Measurements from ENCODE around the gene INPP4B.

Gene INPP4B

GRCh38 chr4:142271832-142272231 lies 574.3 kb downstream of the INPP4B start:
- in situ Hi-C loops (cut with MboI; ENCODE audit: low sequenced_read_pairs, unreplicated experiment): no loop called here
- TF ChIP-seq CTCF (IDR thresholded peaks at IDR 0.05; ENCODE audit: borderline replicate concordance, control extremely low read depth, extremely low read depth, insufficient read depth, missing control alignments): no peak
- DNase-seq (ENCODE audit: low spot score): no peak

- no peak for DNase-seq (ENCODE audit: low spot score)
- in situ Hi-C loops (cut with MboI; ENCODE audit: low sequenced_read_pairs, unreplicated experiment): no loop called here
- no peak for TF ChIP-seq CTCF (IDR thresholded peaks at IDR 0.05; ENCODE audit: borderline replicate concordance, control extremely low read depth, extremely low read depth, insufficient read depth, missing control alignments)
Measured at GRCh38 chr4:142267101-142267500, 579.0 kb downstream of the INPP4B start.

- TF ChIP-seq CTCF (IDR thresholded peaks at IDR 0.05; ENCODE audit: borderline replicate concordance, control extremely low read depth, extremely low read depth, insufficient read depth, missing control alignments): no peak
- in situ Hi-C loops (cut with MboI; ENCODE audit: low sequenced_read_pairs, unreplicated experiment): no loop called here
- no peak for DNase-seq (ENCODE audit: low spot score)
Measured at GRCh38 chr4:142265946-142266345, 580.2 kb downstream of the INPP4B start.

DNA sequence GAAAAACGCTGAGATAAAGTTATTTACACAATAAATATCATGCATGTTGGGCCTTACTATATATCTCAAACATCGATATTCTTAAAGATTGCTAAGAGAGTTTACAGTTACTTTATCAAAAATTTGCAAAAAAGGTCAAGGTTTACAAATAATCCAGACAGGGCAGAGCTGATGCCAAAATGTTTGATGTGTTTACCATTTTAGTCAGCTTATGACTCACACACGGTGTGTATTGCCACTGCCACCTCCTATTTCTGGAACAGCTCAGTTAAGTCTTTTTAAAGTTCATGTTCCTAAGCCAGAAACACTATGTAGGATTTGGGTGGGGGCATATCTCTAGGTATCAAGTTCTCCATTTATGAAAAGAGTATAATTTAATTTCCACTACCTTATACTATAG lies 580.6 kb downstream of the INPP4B start:
- TF ChIP-seq CTCF (IDR thresholded peaks at IDR 0.05; ENCODE audit: borderline replicate concordance, control extremely low read depth, extremely low read depth, insufficient read depth, missing control alignments): no peak
- in situ Hi-C loops (cut with MboI; ENCODE audit: low sequenced_read_pairs, unreplicated experiment): no loop called here
- DNase-seq (ENCODE audit: low spot score): no peak

DNA sequence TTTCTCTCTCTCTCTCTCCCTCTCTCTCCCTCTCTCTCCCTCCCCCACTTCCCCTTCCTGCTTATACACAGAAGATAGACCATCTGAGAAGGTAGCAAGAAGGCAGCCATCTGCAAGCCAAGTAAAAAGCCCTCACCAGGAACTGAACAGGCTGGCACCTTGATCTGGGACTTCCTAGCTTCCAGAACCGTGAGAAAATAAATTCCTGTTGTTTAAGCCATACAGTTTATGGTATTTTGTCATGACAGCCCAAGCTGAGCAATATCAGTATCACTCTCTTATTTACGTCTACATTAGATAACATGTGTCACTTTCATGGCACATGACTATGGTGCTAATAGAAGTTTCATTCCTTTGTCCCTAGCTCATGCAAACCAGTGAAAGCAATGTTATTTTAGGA lies 581.1 kb downstream of the INPP4B start:
- DNase-seq (ENCODE audit: low spot score): no peak
- no peak for TF ChIP-seq CTCF (IDR thresholded peaks at IDR 0.05; ENCODE audit: borderline replicate concordance, control extremely low read depth, extremely low read depth, insufficient read depth, missing control alignments)
- in situ Hi-C loops (cut with MboI; ENCODE audit: low sequenced_read_pairs, unreplicated experiment): no loop called here

DNA sequence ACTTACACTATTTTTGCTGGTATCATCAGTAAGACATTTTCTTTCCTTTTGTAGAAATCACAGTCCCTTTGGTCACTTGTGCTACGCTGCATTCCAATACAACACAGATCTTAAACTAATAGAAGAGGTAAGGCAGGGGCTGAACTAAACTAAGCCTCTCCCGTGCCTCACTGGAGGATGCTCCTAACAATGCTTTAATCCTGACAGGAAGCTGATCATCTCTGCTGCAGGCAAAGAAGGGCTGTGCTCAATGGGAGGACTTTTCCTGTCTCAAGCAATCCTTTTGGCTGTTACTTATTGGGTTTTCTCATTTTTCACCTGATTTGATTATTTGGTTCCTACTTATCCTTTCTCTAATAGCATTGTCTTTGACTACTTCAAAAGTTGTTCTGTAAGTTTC lies 583.1 kb downstream of the INPP4B start:
- in situ Hi-C loops (cut with MboI; ENCODE audit: low sequenced_read_pairs, unreplicated experiment): no loop called here
- no peak for TF ChIP-seq CTCF (IDR thresholded peaks at IDR 0.05; ENCODE audit: borderline replicate concordance, control extremely low read depth, extremely low read depth, insufficient read depth, missing control alignments)
- no peak for DNase-seq (ENCODE audit: low spot score)

GRCh38 chr4:142248946-142249345 lies 597.2 kb downstream of the INPP4B start:
- in situ Hi-C loops (cut with MboI; ENCODE audit: low sequenced_read_pairs, unreplicated experiment): no loop called here
- no peak for DNase-seq (ENCODE audit: low spot score)
- TF ChIP-seq CTCF (IDR thresholded peaks at IDR 0.05; ENCODE audit: borderline replicate concordance, control extremely low read depth, extremely low read depth, insufficient read depth, missing control alignments): no peak
